ENCODE results near the gene PIK3CA.
"Not testable (repeated sequence)": the region's sequence is repeated elsewhere in the genome, so short reads cannot be mapped to it uniquely, and the experiment has no call there.

PIK3CA gene

DNA sequence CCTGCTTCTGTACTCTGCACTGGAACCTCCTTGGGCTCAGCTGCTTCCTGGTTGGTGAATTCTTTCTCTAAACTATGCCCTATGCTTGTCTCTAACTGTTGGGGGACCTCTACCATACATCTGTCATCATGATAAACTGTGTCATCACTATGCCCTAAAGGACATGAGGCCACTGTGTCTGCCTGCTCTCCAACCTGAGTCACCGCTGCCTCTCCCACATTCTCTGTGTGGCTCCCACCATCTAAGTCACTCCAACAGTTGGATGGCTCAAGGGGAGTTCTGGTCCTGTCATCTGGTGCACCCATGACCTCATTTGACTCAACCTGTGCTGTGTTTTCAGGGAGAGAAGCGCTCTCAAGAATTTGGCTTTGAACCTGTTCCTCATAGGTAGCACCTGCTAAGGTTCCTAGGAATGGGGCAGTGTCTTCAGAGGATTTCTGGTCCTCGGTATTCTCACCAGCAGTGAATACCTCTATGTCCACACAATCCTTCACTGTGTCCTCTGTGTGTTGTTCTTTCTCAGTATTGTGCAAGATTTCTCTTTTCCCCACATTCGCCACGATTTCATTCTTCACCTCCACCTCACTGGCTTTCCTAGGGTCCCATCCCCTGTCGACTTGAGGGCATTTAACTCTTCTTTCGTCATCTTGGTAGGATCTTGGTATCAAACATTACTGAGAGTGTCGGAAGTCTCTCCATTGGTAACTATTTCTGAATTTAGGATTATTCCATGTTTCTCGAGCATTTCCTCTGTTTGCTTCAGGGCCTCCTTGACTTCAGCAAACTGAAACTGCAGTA, 112.0 kb downstream of the PIK3CA start:
- intact Hi-C loops (cut with DNase I) = loop anchor here (2.0 kb wide), 1 partner anchor 113 kb away; no protein-coding TSS in a partner anchor

DNA sequence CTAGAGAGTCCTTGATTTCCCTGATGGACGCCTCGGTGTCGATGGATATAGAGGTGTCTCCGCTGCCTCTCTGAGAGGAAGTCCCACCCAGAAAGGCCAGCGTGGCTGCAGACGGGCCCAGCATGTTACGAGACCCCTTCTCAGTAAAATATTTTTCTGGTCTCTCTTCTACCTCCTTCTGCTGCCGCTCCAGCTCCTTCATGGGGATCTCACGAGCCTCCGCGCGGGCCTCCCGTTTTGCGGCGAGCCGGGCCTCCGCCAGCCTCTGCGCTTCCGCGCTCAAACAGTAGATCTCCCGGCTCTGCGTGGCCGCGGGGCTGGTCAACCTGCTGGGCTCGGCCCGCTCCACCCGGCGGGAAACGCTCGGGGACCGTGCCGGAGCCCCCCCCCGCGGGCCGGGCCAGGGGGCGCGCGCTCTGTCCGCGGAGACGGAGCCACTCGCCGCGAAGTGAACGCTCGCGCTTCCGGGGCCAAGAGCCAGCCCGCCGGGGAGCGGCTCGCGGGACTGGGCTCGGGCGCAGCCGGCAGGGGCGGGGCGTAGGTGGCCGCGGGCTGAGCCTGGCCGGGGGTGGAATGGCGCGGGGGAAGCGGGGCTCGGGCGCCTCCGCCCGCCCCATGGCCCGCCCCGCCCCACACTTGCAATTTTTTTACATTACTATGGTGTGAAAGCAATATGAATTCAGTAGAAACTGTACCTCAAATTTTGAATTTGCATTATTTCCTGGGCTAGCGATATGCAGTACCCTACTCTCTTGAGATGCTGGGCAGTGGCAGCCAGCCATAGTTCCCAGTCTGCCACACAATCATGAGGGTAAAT, 113.0 kb downstream of the PIK3CA start:
- intact Hi-C loops (cut with DNase I) = loop anchor here (2.0 kb wide), 1 partner anchor 114 kb away; no protein-coding TSS in a partner anchor
- peak; percentile 34 to 93 (median 64) for DNase-seq

More for the DNA sequence above, 112.0 kb downstream of the PIK3CA start:
- DNase-seq = not testable (repeated sequence)

DNA sequence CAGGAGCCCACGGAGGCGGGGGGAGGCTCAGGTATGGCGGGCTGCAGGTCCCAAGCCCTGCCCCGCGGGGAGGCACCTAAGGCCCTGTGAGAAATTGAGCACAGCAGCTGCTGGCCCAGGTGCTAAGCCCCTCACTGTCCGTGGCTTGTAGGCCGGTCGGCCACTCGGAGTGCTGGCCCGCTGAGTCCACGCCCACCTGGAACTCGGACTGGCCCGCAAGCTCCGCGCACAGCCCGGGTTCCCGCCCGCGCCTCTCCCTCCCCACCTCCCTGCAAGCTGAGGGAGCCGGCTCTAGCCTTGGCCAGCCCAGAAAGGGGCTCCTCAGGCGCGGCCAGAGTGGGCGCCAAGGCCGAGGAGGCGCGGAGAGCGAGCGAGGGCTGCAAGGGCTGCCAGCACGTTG, 115.0 kb downstream of the PIK3CA start:
- intact Hi-C loops (cut with DNase I) = no loop called here
- DNase-seq = no peak

DNA sequence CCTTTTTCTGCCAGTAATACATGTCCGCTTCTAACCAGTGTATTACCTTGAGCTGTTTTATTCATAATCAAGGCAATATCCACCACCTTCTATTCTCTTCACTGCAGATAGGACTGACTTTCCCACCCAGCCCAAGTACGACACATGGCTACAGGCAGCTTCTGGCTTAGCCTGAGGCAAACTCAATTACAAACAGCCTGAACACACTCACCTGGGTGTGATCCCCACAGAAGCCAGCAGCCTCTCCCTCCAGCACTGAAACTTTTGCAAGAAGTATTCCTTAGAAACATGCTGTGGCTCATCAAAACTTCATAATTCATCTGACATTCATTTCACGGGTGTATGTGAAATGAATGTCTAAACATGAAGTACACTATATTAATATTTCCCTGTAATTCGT, 116.3 kb downstream of the PIK3CA start:
- no peak for DNase-seq
- intact Hi-C loops (cut with DNase I) = no loop called here

DNA sequence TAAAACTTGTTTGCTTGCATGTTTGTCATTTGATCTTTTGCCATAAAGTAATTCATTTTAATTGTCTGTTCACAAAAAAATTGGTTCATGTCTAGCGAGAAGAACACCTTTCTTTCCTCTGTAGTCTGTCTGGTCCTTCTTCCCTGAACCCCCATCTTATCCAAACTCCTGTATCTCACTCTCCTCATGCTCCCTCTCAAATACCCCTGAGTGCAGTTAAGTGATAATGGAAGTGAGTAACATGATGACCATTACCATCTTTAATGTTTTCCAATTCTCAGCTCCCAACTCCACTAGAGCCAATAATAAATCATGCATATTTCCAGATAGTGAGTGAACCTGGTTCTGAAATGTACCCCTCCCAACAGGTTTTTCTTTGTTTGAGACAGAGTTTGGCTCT, 116.9 kb downstream of the PIK3CA start:
- intact Hi-C loops (cut with DNase I) = no loop called here
- DNase-seq = no peak

DNA sequence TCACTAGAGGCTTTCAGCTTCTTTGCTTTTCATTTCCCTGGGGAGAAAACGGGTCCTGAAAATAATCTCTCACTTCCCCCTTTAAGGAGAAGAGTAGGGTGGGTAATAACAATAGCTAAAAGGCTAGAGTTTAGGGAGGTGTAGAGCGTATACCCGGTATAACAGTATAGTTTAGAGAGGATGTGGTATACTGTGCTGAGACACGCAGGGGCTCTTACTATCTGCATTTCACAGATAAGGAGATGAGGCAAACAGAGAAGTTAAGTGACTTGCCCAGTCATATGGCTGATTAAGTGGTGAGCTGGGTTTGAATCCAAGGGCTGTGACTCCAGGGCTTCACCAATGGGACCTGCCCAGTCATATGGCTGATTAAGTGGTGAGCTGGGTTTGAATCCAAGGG, 117.7 kb downstream of the PIK3CA start:
- no peak for DNase-seq
- intact Hi-C loops (cut with DNase I) = no loop called here

DNA sequence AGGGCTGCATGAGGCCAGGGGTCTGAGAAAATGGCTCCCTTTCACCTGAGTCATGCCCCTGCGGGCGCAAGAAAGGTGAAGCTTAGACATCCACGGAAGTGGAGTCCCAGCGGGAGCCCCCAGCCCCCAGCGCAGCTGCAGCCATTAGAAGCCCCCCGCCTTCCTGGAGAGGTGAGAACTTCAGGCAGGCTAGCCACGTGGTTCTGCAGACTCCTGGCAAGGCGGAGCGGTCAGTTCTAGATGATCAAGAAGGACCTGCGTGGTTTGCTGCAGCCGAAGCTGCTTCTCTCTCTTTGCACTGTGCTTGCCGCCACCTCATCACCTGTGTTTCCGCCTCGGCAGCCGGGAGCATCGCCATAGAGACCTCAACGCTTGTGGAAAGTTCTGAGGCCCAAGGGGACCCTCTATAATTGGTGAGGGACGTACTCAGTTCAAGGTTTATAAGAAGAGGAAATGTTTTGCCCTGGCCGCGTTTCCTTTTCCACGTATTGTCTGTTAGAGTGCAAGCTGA, 118.6 kb downstream of the PIK3CA start:
- intact Hi-C loops (cut with DNase I) = no loop called here
- DNase-seq = no peak

DNA sequence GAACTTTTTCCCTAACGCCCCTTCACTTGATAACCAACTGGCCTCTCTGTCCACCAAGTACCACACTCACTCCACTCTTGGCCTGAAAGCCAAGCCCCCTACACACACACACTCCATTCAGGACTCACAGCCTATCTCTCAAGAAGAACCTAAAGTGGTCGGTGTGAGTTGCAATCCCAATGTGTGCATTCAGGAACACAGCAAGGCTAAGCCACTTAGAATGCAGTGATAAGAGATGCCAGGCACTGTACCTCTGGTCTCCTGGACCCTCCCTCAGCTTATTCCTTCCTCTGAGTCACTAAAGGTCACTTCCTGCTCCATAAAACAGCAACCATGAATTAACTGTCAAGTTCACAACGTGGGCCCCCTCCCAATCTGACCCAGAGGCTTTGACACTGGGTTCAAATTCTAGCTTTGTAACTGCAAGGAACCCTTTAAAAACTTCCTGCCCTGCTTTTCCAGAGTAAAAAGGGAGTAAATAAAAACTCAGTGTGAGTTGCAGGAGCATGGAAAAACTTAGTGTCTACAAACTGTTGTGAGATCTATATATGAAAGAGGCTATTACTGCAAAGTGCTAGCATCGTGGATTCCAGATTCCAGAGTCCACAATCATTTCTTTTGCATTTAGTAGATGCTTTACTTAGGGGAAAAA, 120.4 kb downstream of the PIK3CA start:
- intact Hi-C loops (cut with DNase I) = no loop called here
- DNase-seq = no peak

DNA sequence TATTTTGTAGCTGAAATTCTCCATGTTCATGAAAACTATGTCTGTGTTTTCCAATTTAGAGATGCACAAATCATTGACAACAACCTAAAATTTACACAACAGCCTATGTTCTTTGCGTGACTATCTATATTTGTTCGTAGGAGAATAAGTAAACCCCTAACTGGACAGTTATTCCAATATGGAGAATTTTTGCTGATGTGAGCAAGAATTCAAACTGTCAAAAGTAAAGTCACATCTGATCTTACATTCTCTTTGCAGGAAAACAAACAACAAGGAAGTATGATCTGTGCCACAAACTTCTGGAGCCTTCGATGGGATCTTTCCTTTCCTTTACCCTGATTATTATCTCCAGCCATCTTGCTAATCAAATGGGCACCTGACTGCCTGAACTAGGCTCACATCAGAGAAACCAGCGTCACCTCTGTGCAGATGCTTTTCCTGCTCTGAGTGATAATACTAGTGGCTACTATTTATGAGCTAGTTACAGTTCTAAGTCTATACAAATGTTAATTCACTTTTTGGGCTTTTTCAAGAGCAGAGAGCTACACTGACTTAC, 121.1 kb downstream of the PIK3CA start:
- DNase-seq = no peak
- intact Hi-C loops (cut with DNase I) = no loop called here

DNA sequence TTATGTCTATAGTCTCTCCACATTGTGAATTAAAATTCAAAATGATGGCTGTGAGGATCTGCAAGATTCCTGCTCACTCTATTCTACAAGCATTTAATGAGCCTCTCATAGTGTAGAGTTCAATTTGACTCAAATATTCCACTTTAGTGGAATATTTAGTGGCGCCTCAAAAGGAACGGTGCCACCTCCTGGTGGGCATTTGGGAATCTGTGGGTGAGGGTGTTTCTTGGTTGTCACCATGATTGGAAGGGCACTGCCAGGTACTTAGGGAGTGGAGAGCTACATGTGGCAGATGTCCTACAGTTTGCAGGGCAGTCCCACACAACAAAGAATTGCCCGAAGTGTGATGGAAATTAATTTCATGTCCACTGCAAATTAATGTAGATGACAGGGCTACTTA, 124.2 kb downstream of the PIK3CA start:
- intact Hi-C loops (cut with DNase I) = no loop called here
- DNase-seq = no peak

DNA sequence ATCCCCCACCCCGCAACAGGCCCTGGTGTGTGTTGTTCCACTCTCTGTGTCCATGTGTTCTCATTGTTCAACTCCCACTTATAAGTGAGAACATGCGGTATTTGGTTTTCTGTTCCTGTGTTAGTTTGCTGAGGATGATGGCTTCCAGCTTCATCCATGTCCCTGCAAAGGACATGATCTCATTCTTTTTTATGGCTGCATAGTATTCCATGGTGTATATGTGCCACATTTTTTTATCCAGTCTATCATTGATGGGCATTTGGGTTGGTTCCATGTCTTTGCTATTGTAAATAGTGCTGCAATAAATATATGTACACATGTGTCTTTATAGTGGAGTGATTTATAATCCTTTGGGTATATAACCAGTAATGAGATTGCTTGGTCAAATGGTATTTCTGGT, 126.3 kb downstream of the PIK3CA start:
- DNase-seq; intact Hi-C loops (cut with DNase I): not testable (repeated sequence)

DNA sequence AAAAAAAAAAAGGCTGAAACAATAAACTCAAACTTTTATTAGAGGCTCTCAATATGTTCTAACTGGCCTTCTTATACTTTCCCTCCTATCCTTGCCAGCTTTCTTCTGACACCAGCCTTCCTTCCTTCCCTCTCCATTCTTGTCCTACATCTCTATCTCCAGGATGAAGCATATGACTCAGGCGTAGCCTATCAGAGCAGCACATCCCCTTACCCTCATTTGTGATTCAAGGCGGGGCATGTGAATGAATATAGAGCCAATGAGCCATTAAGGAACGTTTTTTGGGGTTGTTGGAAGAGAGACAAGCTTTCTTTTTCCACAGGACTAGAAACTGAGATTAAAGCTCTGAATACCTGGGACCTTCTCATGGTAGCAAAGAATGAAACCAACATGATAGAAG, 127.8 kb downstream of the PIK3CA start:
- no peak for DNase-seq
- intact Hi-C loops (cut with DNase I) = no loop called here

DNA sequence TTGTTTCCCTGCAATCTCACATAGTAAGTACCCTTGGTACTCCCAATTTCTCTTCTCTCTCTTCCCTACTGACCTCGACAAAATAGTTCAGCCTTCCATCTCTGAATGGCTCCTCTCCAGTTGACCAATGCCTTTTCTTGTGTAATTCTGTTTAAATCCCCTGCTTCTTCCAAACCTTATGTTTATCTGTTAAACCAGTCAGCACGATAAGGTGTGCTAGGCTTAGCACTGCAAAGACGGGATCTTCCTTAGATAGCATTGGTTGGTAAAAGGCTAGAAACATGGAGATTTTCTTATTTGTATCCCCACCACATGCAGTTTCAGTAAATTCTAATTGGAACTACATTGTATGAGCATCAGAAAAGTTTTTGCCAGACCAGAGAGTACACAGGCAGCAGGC, 128.6 kb downstream of the PIK3CA start:
- no peak for DNase-seq
- intact Hi-C loops (cut with DNase I) = no loop called here

DNA sequence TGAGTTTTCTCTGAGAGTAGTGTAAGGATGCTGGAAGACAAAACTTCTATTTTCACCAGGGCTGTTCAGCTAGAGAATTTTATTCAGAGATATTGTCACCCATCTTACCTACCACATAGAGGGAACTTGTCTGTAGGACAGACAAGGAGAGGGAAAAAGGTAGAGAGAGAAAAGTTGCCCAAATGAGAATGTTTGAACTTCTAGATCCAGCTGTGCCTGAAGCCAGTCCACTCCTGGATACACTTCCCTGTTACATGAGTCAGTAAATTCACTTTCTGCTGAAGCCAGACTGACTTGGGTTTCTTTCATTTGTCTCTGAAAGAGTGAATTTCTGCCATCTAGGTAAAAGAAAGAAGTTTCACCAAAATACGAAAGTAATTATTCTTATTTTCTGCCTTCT, 130.0 kb downstream of the PIK3CA start:
- no peak for DNase-seq
- intact Hi-C loops (cut with DNase I) = no loop called here

DNA sequence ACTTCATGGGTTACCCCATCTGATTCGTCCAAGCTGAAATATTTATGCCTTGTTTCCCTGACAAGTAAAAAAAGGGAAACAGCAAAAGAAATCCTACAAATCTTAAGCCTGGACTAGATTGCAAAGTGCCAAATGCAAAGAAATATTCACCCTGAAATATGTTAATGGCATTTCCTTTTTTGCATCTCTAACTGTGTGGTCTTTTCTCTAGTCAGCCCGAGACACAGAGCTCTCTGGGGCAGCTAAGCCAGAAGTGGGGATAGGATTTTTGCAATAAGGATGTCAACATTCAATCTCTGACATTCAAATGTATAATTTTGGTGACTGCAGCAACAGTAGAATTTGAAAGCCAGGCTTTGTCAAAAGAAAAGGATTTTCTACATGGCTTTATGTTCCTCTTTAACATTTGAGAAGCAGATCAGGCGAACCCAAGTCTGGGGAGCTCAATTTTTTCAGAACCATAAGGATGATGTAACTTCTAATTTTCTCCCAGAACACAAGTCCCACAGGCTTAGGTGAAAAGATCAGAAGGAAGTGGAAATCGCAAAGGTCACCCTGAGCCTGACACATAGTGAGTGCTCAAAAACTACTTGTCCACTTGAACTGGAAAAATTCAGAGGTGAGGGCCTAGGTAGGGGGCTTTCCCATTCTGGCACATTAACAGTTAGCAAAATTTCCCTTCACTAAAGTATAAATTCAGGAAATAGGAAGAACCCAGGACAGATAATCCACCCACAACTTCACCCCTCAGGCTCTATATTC, 131.0 kb downstream of the PIK3CA start:
- DNase-seq = no peak
- intact Hi-C loops (cut with DNase I) = no loop called here

DNA sequence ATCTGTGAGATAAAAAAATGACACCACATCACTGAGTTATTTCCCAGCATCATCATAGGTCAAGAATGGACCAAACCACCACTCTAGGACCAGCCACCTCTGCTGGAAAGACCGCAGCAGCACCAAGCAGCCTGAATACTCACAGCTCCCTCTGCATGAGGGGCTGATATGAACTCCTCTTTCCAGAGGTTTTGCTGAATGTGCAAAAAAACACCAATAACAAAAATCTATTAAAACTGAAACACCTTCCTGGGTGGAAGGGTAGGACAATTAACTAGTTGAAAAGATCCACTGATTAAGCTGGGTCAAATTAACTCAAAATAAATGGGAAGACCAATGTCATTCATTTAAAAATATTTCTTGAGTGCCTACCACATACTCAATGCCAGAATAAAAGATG, 131.7 kb downstream of the PIK3CA start:
- intact Hi-C loops (cut with DNase I) = no loop called here
- DNase-seq = no peak

DNA sequence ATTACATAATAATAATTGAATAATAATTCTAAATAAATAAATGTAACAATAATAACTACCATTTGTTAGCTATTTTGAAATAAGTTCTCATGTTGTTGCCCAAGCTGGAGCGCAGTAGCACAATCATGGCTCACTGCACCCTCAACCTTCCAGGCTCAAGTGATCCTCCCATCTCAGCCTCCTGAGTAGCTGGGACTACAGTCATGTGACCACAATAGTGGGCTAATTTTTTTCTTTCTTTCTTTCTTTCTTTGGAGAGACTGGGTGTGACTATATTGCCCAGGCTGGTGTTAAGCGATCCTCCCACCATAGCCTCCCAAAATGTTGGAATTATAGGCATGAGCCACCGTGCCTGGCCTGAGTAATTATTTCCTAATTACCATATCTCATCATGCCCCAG, 133.7 kb downstream of the PIK3CA start:
- DNase-seq = no peak
- intact Hi-C loops (cut with DNase I) = no loop called here

DNA sequence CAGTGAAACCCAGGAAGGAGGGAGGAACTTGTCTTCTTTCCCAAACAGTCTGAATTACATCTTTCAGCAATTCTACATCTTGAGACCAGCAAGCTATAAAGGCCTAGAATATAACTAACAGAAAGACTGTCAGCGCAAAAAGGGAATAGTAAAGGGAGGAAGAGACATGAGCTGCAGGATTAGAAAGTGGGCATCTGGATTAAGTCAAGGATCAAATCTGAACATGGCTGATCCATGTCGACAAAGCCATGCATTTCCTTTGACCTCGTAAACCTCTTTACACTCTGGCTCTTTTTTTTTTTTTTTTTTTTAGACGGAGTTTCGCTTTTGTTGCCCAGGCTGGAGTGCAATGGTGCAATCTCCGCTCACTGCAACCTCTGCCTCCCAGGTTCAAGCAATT, 138.2 kb downstream of the PIK3CA start:
- intact Hi-C loops (cut with DNase I) = no loop called here
- no peak for DNase-seq

DNA sequence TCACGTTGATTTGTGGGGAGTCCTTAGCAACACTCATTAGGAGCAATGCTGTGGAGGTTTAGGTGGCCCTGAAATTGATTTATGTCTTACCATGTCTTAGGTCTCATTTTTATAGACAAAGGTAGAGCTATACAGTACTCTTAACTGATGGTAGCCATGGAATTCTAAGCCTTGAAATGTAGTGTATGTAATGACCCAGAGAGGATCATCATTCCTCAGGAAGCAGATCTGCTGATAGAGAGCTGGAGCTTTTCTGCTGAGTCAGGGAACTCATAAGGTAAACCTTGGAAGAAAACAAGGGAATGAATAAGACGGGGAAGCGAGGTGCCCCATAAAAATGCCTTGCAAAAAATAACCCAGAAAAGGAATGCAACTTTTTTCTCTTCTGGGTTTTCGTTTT, 140.7 kb downstream of the PIK3CA start:
- no peak for DNase-seq
- intact Hi-C loops (cut with DNase I) = no loop called here

DNA sequence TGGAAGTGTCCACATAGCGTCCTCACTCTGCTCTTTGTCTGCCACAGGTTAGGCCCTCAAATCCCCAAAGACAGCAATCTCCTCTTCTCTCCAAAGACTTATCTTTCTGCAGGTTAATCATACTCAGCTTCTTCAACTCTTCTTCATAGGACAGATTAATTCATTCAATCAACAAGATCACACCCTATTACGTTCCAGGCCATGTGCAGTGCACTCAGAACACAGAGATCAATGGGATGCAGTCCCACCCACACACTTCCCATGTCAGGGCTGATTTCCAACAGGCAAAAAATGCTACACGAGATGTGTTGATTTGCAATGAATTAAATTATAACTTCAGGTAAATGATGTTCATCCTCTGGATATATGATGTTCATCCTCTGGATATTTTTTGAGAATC, 141.1 kb downstream of the PIK3CA start:
- DNase-seq = no peak
- intact Hi-C loops (cut with DNase I) = no loop called here
